HG03064 (cell line): Measurements from ENCODE around the gene STK40.

ENCODE experiments used
- ATAC-seq: cut with Tn5 transposase; IDR thresholded peaks from one replicate; pipeline ENCODE4 v1.9.1; 2021; ENCODE audit warnings: low read depth; ENCODE audit not compliant: unreplicated experiment

Gene STK40

GRCh38 chr1:36321119-36321951, 64.4 kb downstream of the STK40 start:
- ATAC-seq = no peak

GRCh38 chr1:36320767-36321118, 65.0 kb downstream of the STK40 start:
- no peak for ATAC-seq

DNA sequence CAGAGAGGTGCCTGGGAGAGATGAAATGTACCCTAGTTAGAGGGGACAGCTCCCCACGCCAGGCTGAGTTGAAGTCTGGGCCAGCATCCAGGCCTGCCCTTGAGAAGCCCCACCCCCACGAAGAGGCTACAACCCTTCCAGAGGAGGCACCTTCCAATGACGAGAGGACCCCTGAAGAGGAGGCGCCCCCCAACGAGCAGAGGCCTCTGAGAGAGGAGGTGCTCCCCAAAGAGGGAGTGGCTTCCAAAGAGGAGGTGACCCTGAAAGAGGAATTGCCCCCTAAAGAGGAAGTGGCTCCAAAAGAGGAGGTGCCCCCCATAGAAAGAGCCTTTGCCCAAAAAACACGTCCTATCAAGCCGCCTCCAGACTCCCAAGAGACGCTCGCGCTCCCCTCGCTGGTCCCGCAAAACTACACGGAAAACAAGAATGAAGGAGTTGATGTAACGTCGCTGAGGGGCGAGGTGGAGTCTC, 65.4 kb downstream of the STK40 start:
- no peak for ATAC-seq

DNA sequence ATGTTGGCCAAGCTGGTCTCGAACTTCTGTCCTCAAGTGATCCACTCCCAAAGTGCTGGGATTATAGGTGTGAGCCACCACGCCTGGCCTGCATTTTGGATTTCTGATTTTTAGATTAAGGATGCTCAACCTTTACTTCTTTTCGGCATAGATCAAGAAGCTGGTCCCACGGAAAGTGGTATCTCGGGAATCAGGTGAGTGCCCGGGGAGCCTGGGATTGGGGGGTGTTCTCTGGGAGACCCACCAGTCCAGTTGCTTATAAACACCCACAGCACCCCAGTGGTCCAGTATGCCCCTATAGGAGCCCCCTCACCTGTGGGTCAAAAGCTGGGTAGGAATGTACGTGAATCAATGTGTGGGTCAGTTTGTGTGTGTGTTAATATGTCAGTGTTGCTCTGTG, 76.3 kb downstream of the STK40 start:
- no peak for ATAC-seq

DNA sequence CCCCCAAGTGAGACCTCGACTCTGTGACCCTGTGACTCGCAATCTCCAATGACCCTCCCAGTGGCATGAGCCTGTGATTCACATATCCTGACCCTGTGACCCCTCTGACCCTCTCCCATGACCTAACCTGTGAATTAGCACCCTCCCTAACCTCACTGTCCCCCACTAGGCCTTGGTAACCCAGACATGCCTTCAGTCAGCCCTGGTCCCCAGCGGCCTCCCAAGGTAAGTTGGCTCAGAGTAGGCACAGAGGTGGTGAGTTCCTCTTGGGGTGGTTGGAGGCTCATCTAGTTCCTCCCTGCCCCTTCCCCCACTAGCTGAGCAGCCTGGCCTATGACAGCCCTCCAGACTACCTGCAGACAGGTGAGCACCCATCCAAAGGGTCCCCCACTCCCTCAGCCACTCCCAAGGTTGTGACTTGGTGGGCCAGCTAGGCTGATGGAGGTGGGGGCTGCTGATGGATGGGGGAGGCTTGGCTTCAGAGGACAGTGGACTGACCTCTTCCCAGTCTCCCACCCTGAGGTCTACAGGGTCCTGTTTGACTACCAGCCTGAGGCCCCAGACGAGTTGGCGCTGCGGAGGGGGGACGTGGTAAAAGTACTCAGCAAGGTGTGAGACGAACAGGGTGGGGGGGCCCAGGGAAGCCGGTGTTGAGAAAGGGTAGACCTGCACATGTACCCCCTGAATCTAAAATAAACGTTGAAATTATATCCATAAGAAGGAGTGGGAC, 78.0 kb downstream of the STK40 start:
- no peak for ATAC-seq

DNA sequence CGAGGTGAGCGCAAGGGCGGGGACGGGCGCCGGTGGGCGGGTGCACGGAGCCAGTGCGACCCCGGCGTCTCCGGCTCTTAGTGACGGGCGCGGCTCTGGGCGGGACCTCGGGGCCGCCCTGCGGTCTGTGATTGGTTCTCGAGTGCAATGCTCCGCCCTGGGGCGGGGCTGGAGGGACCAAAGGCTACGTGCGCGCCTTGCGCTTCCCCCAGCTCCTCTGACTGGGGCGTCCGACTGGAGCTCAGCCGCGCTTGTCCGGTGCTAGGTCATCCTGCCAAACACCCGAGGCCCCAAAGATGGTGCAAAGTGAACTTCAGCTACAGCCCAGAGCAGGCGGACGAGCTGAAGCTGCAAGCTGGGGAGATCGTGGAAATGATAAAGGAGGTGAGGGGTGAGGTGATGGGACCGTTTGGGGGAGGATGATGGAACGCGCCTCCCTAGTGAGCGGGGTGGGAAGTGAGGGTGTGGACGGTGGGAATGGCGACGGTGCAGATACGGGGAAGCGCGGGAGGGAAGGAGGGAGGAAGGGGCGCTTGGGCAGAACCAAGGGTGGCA, 78.7 kb downstream of the STK40 start:
- peak; percentile 98 for ATAC-seq

DNA sequence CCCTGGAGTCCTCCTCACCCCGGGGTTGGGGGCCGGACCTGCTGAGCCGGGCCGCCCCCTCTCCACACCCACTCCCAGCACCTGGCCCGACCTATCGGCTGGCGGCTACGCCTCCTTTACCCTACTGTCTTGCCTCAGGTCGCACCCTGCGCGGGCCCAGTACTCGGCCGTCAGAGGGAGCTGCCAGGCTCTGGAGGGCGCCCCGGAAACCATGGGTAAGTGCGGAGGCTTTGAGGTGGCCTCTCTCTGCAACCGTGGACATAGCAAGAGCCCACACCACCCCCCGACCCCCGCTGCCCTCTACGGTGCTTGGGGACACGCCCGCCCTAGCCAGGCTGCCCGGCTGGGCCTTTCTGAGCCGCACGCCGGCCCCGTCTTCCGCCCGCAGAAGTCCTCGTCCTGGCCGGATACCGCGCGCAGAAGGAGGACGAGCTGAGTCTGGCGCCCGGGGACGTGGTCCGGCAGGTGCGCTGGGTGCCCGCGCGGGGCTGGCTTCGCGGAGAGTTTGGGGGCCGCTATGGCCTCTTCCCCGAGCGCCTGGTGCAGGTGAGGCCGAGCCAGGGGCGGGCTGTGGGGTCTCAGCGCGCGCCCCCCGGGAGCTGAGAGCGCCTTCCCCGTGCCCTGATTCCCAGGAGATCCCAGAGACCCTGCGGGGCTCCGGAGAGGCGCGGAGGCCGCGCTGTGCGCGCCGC, 79.4 kb downstream of the STK40 start, which contains the start of gene SH3D21:
TSS of gene SH3D21 (plus strand) at position 159 of the 692 bp plus-strand sequence. CDS start at position 212, 53 bp downstream.
- ATAC-seq = peak; percentile 34

DNA sequence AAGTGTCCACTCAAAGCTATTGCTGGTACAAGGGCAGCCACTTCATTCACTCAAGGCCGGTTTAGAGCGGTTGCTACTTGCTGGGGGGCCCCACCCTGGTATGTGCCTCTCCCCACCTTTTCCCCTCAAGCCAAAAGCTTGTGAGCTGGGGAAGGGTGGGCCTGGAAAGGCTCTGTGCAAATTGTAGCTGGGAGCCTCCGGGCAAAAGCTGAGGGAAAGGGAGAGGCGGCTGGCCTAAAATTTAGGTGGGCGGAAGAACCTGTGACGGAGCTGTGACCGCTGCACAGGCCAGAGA, 79.9 kb downstream of the STK40 start:
- ATAC-seq = no peak

DNA sequence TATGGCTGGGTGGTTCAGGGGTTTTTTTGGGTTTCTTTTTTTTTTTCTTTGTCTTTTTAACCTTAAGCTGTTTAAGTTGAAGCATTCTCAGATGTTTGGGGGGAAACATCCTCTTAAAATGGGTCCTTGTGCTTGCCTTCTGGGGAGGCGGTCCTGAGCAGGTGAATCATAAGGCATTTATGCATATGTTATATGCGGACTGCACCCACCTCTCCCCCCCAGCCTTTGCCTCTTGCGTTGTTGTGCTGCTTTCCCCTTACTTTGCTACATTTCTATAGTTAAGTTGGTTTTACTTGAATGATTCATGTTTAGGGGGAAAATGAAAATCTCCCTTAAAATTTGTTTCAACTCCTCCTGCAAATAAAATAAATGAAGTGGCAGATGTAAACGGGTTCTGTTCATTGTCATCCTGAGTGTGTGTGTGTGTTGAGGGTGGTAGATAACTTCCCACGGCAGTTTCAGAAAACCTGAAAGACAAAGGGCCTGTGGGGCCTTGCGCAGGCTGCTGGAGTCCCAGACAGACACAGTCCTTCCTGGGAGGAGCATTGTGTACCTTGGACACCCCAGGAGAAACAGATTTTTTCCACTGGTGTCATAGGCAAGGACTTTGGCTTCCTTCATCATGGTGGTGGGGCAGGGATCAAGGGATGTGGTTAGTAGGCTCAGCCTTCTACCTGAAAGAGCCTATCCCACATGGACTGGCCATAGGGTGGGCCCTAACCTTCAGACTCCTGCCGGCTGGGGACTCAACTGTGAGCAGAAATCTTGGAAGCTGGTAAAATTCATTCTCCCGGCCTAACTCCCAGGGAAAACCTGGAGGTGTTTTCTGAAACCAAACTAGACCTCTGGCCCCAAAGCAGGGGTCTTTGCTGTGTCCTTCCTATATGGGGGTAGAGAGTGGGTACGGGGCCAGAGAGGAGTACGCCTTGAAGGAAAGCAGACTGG, 80.5 kb downstream of the STK40 start:
- no peak for ATAC-seq

- no peak for ATAC-seq
These were observed 81.2 kb downstream of the STK40 start for GRCh38 chr1:36304521-36304920.

DNA sequence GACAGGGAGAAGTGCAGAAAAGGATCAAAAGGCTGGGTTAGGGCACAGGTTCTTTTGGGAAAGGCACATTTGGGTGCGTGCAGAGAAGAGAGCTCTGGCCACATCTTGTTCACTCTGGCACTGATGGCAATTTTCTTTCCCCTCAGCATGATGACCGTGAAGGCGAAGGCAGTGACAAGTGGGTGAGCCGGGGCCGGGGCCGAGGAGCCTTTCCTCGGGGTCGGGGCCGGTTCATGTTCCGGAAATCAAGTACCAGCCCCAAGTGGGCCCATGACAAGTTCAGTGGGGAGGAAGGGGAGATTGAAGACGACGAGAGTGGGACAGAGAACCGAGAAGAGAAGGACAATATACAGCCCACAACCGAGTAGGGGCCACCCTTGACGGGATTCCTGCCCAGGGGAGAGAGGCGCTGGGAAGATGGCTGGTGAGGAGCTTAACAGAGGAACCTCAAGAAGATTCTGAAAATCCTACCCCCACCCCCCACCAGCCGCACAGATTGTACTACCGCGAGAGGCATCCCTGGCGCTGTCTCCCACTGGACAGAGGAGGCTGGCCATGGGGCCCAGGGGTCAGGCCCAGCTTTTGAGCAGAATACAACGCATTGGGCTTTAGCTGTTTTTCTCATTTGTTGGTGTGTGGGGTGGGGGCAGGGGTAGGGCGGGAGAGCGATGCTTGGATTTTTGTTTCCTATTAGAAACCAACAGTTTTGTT, 81.9 kb downstream of the STK40 start:
- no peak for ATAC-seq

GRCh38 chr1:36303244-36303643, 82.5 kb downstream of the STK40 start:
- no peak for ATAC-seq

DNA sequence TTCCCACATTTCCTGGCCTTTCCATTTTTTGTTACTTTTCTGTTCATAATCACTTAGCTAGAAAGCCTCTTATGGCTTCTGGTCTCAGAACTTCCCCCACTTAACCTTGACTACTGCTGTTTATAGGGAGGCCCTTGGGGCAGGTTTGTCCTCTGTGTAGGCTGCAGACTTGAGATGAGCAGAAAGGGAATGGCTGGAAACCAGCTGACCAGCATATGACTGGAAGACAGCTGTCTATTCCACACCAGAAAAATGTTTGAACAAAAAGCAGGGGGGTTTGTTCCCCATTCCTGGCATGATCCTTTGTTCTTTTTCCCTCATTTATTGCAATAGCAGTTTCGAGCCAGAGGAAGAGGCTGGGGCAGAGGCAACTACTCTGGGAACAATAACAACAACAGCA, 84.5 kb downstream of the STK40 start:
- no peak for ATAC-seq

- no peak for ATAC-seq
These were observed 85.2 kb downstream of the STK40 start for GRCh38 chr1:36300526-36300925.

DNA sequence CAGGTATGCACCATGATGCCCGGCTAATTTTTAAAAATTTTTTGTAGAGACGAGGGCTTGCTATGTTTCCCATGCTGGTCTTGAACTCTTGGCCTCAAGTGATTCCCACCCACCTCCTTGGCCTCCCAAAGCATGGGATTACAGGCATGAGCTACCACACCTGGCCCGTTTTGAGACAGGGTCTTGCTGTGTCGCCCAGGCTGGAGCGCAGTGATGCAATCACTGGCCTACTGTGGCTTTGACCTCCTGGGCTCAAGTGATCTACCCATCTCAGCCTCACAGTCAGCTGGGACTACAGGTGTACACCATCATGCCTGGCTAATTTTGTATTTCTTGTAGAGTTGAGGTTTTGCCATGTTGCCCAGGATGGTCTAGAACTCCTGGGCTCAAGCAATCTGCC, 87.1 kb downstream of the STK40 start:
- ATAC-seq = no peak

DNA sequence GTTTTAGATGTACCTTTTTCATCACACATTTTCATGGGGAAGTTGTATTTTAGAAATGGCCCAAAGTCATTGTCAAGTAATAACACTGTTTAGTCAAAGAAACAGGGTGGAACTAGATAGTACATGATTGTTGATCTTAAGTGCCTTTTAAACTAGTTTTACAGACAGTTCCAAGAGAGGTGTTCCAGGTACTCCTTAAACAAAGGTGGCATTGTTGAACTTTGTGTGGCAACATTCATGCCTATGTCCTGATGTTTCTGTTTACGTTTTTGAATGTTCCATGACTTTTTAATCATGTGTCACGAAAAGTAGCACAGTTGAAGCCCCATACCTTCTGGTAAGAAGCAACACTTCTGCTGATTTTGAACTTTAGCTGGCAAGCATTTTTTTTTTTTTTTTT, 88.7 kb downstream of the STK40 start:
- no peak for ATAC-seq

DNA sequence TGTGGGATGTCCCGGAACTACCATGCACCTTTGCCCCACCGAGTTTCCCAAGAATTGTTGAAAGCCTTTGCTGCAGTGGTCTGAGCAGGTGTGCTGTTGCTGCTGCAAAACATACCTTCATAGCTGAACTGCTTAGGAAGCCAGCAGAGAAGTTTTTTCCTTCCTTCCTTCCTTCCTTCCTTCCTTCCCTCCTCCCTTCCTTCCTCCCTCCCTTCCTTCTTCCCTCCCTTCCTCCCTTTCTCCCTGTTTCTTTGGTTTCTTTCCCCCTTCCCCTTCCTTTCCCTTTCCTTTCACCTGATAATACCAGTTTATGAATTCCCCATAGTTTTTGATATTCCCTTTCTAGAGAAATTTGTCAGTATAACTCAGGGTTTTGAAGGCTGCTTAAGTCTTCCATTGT, 90.3 kb downstream of the STK40 start:
- no peak for ATAC-seq
